ENCODE results near the gene ZNF287. TPM values are rescaled to one million over a fixed set of nuclear protein-coding genes. Genes with fewer than 3 reads are reported as not detected.
A peak's percentile ranks its signal among the peaks of the same experiment; 100 is the strongest.

The ZNF287 gene
- total RNA-seq, 1 donor from 2014 or later: 8.7 TPM

- peak; percentile 56 for DNase-seq (ENCODE audit: low read depth)
- peak overlapping the region; percentile 86 for H2AFZ ChIP-seq (ENCODE audit: low read depth, low read length)
- H3K27ac ChIP-seq (ENCODE audit: low read depth, low read length): no peak overlapping the region
- H3K9ac ChIP-seq (ENCODE audit: low read length): peak overlapping the region; percentile 68
- H3K4me1 Mint-ChIP-seq (ENCODE audit: low read depth, unreplicated experiment): no peaks in the 10 kb centered on the region
- no peaks in the 10 kb centered on the region for H3K79me2 ChIP-seq (ENCODE audit: insufficient read depth, low read length)
- H3K4me2 ChIP-seq (ENCODE audit: low read length): peak overlapping the region; percentile 96
- H3K9me3 ChIP-seq (ENCODE audit: insufficient read depth, low read depth, low read length): no peaks in the 10 kb centered on the region
- H3K36me3 Mint-ChIP-seq (ENCODE audit: low read depth, unreplicated experiment): no peaks in the 10 kb centered on the region
- H3K27me3 Mint-ChIP-seq (ENCODE audit: low read depth, unreplicated experiment): peaks cover 17% of the 10 kb centered on the region
- no peaks in the 10 kb centered on the region for H3K4me1 ChIP-seq (ENCODE audit: insufficient read depth, low read length)
- H3K9me3 Mint-ChIP-seq (ENCODE audit: unreplicated experiment): peaks cover 22% of the 10 kb centered on the region
- H3K36me3 ChIP-seq (ENCODE audit: insufficient read depth, low read length): no peaks in the 10 kb centered on the region
- H3K4me3 Mint-ChIP-seq (ENCODE audit: unreplicated experiment): peak overlapping the region; percentile 77
- TF ChIP-seq CTCF (IDR thresholded peaks at IDR 0.05; ENCODE audit: insufficient read depth, low read depth, low read length) (peak; percentile 84), EZH2 (IDR thresholded peaks at IDR 0.05; ENCODE audit: insufficient read depth, low read length) (no peak)
- H3K27me3 ChIP-seq (ENCODE audit: insufficient read depth, low read length): peaks cover 6% of the 10 kb centered on the region
- no peaks in the 10 kb centered on the region for H4K20me1 ChIP-seq (ENCODE audit: insufficient read depth, low read length)
- H3K27ac Mint-ChIP-seq (ENCODE audit: unreplicated experiment): no peak overlapping the region
- H3K4me3 ChIP-seq (ENCODE audit: insufficient read depth, low read depth, low read length): peak overlapping the region; percentile 65
- no peak for FAIRE-seq
These were observed 20.3 kb upstream of the ZNF287 start for GRCh38 chr17:16589097-16589969.

- H2AFZ ChIP-seq (ENCODE audit: low read depth, low read length): no peak overlapping the region
- H4K20me1 ChIP-seq (ENCODE audit: insufficient read depth, low read length): no peaks in the 10 kb centered on the region
- no peak for DNase-seq (ENCODE audit: low read depth)
- no peaks in the 10 kb centered on the region for H3K4me1 ChIP-seq (ENCODE audit: insufficient read depth, low read length)
- TF ChIP-seq EZH2 (IDR thresholded peaks at IDR 0.05; ENCODE audit: insufficient read depth, low read length): no peak
- no peak for TF ChIP-seq CTCF (IDR thresholded peaks at IDR 0.05; ENCODE audit: insufficient read depth, low read depth, low read length)
- no peak overlapping the region for H3K4me3 ChIP-seq (ENCODE audit: insufficient read depth, low read depth, low read length)
- Mint-ChIP-seq H3K9me3 (ENCODE audit: unreplicated experiment) (peaks cover 31% of the 10 kb centered on the region), H3K4me1 (ENCODE audit: low read depth, unreplicated experiment) (no peaks in the 10 kb centered on the region), H3K27me3 (ENCODE audit: low read depth, unreplicated experiment) (peaks cover 20% of the 10 kb centered on the region), H3K27ac (ENCODE audit: unreplicated experiment) (no peak overlapping the region), H3K4me3 (ENCODE audit: unreplicated experiment) (no peak overlapping the region), H3K36me3 (ENCODE audit: low read depth, unreplicated experiment) (peaks cover 3% of the 10 kb centered on the region)
- H3K4me2 ChIP-seq (ENCODE audit: low read length): no peak overlapping the region
- H3K27ac ChIP-seq (ENCODE audit: low read depth, low read length): no peak overlapping the region
- peaks cover 3% of the 10 kb centered on the region for H3K9me3 ChIP-seq (ENCODE audit: insufficient read depth, low read depth, low read length)
- FAIRE-seq: peak; percentile 13
- H3K79me2 ChIP-seq (ENCODE audit: insufficient read depth, low read length): no peaks in the 10 kb centered on the region
- no peak overlapping the region for H3K9ac ChIP-seq (ENCODE audit: low read length)
- peaks cover 6% of the 10 kb centered on the region for H3K27me3 ChIP-seq (ENCODE audit: insufficient read depth, low read length)
- no peaks in the 10 kb centered on the region for H3K36me3 ChIP-seq (ENCODE audit: insufficient read depth, low read length)
These were observed 16.8 kb upstream of the ZNF287 start for GRCh38 chr17:16585796-16586195.

Measured in astrocyte (in vitro differentiated cells and primary cell).